Measurements from ENCODE around the gene CCDC196.

- TF ChIP-seq CTCF (optimal IDR thresholded peaks at IDR 0.05 in 1 of 3, IDR thresholded peaks at IDR 0.05 in 1 of 3, conservative IDR thresholded peaks at IDR 0.05 in 1 of 3; ENCODE audit: extremely low read depth in 1 of 3, insufficient read depth in 2 of 3, low read length in 3 of 3) (no peak), EZH2 (IDR thresholded peaks at IDR 0.05; ENCODE audit: low read length) (no peak)
These were observed 1.1 kb upstream of the CCDC196 start for GRCh38 chr14:66485029-66485428.

Data from keratinocyte (primary cell).